ENCODE data around the gene MAD1L1.
"Not testable (repeated sequence)": the region's sequence is repeated elsewhere in the genome, so short reads cannot be mapped to it uniquely, and the experiment has no call there.

MAD1L1 gene

DNA sequence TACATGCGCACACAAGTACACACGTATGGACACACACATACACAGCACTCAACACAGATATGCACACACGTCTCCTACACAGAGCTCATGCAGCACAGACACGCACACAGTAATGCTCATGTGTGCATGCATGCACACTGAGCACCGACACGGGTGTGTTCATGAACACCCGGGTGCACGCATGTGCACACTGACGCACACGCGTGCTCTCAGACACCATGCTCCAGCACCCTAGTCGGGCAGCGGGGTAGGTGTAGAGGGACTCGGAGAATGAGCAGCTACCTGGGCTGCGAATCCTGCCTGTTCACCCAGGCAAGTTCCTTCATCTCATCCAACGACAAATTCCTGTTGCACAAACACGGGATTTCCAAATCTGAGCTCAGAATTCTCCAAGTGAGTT, 184.7 kb downstream of the MAD1L1 start:
- no peak for DNase-seq (ENCODE audit: low read depth in 2 of 2)

DNA sequence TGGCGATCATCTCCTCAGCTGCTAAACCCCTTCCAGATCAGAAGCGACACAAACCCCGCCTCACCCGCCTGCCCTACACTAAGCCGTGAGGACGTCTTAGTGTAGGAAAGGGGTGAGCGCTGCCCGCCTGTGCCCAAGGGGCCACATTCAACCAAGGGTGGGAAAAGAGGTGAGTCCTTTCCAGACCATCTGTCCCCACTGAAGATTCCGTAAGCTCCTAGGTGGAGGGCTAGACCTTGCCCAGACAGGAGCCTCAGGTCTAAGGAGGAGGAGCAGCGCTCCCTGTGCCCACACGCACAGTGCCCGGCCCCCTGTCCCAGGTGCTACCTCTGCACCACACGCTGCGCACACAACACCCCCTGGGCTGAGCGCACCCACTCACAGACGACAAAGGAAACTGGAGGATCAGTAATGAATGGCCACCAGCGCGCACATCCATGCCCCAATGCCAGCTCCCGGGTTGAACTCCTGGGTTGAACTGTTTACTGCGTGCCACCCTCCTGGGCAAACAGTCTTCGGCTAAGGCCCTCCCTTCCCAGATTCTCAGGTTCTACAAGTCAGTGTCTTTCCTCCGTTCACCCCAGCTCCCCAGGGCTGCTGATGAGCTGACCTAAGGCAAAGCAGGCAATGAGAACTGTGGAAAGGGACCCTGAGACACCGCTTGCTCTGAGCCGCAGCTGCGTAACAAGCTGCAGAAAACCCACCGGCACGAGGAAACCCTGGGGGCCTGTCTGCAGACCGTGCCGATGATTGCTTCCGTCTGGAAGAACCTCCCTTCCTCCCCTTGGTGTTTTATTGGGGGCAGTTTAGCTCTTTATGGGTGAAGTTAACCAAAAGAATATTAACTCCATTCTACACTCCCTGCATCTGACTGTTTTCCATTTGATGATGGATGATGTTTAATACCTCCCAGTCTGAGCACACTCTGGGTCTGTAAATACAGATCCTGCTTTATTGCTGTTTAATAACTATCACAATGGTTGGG, 185.9 kb downstream of the MAD1L1 start:
- no peak for DNase-seq (ENCODE audit: low read depth in 2 of 2)

DNA sequence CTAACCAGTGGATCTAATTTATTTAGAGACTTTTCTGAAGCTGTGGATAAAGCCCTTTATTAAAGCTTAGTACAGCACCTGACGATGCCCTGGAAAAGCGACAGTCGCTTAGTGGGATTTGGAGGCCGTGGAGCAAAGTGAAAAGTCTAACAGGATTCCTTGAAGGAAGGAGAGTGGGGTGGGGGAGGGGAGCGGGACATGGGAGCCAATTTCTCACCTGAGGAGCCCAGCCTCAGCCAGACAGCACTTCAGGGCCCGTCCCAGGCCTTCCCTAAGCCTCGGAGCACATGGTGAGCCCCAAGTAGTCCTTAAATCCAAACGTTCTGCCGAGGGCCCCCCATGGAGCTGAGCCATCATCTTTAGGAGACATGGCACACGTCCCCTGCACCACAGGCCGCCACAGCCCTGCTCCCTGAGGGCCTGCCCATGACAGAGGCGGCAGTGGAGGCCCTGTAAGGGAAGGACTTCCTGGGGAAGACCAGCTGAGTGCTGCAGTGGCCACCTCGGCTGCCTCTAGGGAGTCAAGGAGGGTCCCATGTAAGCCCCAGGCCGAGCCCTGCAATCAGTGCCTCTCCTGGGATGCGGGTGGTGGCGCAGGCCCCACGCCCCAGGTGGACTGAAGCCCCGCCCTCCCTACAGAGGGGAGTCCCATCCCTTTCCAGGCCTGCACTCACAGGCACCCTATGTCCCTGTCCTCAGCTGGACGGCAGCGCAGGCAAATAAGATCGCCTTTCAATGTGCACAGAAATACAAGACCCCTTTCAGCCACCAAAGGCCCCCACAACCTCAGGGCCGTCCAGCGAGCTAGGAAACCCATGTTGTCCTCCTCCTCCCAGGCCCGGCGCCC, 187.0 kb downstream of the MAD1L1 start:
- DNase-seq (ENCODE audit: low read depth in 2 of 2): no peak

DNA sequence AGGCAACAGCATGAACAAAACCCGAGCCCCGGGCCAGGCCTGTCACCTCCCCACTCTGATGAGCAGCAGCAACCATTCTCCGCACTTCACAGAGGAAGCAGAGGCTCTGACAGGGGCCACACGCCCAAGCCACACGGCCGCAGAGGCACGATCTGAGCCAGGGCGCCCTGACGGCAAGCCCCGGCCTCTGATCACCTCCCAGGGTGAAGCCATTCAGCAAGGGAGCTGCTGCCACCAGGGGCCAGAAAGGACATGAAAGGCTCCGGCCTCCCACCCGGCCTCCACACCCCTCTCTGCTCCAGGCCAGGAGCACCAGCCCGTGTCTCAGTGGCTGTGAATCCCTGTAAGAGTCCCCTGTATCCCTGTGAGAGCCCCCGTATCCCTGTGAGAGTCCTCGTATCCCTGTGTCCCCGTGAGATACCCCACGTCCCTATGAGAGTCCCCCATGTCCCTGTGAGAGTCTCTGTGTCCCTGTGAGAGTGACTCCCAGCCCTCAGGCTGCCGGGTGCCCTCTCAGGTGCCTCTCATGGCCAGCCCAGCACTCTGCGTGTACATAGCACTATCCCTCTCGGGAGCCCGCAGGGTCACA, 187.8 kb downstream of the MAD1L1 start:
- no peak for DNase-seq (ENCODE audit: low read depth in 2 of 2)

DNA sequence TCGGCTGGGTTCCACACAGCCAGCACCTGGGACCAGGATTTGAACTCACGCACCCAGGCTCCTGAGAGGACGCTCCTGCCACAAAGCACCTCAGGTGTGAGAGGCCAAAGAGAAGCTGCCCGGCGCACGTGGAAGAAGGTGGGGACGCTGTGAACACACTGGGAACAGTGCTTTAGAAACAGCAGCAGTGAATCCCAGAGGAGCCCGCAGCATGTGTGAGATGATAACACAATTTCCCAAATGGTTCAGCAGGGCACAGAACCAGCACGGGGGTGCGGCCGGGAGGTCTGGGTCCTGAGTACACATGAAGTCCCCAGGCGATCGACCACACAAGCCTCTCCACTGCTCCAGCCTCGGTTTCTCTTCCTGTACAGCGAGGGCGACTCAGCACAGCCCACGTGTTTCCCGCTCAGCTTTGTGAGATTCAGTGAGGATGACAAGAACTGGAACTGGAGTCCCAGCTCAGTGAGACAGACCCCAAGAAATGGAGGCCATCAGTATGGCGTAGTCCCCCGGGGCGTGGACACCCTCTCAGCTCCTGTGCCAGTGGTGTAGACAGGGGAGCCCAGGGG, 188.3 kb downstream of the MAD1L1 start:
- no peak for DNase-seq (ENCODE audit: low read depth in 2 of 2)

DNA sequence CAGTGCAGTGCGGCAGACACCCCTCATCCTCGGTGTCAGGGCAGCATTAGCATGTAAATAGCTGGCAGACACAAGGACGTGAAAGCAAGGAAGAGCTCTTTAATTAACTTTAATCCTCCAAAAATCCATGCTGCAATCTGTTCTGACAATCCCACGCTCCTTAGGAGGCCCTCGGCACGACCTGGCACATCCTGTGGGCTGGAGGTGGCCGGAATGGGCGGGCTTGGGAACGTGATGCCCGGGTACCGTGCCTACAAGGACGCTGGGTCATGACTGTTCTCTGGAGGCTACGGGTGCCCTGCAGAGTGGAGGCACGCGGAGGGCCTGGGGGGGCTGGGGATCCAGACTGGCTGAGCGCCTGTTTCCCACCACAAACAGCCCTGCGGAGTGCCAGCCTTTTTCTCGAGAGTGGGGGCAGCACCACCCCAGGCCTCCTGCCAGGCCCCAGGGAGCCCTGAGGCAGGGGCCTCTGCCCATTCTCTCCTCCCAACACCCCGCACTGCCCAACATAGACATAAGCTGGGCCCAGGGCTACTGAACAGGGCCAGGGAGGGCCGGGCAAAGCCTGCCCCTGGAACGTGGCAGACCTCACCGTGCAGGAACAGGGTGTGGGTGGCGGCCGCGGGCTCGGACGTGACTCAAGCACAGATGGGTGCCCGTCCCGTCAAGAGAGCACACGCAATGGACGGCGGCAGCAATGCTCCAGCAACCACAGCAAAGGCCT, 189.3 kb downstream of the MAD1L1 start:
- DNase-seq (ENCODE audit: low read depth in 2 of 2): no peak

DNA sequence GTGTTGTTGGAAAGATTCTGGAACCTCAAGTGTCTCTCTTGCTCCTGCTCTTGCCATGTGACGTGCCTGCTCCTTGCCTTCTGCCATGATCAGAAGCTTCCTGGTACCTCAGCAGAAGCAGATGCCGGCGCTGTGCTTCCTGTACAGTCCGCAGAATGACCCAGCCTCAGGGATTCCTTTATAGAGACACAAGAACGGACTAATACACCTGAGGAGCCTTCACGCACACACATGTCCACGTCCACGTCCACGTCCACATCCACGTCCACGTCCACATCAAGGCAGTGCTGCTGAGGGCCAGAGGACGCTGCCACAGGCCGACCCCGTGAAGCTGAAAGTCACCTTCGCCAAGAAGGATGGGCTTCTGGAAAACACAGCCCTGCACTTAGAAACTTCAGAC, 190.1 kb downstream of the MAD1L1 start:
- no peak for DNase-seq (ENCODE audit: low read depth in 2 of 2)

DNA sequence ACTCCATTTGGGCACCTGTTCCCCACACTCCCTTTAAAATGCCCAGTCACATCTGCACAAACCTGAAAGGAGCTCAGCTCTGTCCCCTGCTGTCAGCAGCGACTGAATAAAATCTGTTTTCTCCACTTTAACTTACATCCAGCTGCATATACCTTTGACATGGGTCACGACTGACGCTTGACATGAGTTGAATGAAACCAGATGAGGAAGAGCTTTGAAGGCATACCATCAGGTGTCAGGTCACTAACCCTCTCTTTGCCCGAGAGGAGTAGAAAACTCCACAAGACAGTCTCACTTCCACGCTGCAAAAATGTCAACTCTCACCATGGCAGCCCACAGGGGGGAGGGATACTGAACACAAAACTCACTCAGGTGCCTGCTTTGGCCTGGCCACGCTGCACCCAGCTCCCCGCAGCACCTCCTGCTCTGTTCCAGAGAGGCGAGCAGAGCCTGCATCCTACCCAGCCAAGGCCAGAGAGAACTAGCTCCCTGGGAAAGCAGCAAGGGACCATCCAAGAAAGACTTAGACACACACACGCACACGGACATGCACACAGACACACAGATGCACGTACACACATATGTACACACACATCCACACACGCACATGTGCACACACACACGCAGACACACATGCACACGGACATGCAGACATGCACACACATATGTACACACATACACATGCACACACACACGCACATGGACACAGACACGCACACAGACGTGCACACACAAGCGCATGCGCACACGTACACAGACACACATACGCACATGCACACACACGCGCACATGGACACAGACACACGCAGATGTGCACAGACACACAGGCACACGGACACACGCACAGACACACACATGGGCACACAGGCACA, 191.0 kb downstream of the MAD1L1 start:
- no peak for DNase-seq (ENCODE audit: low read depth in 2 of 2)

DNA sequence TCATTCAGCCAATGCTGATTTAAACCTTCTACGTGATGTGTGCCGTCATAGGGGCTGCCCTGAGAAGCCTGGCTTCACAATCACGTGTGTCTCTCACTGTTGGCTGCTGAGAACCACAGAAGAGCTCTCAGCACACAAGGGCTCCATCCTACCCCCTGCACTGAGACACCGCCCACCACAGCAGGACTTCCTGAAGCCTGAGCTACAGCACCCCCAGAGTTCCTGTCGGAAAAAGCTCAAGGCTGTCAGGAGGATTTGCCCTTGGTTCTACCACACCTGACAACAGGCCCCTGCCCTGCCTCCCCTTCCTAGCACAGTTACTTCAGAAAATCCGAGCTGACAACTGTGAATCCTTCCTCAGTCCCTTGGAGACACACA, 191.9 kb downstream of the MAD1L1 start:
- DNase-seq (ENCODE audit: low read depth in 2 of 2): no peak

DNA sequence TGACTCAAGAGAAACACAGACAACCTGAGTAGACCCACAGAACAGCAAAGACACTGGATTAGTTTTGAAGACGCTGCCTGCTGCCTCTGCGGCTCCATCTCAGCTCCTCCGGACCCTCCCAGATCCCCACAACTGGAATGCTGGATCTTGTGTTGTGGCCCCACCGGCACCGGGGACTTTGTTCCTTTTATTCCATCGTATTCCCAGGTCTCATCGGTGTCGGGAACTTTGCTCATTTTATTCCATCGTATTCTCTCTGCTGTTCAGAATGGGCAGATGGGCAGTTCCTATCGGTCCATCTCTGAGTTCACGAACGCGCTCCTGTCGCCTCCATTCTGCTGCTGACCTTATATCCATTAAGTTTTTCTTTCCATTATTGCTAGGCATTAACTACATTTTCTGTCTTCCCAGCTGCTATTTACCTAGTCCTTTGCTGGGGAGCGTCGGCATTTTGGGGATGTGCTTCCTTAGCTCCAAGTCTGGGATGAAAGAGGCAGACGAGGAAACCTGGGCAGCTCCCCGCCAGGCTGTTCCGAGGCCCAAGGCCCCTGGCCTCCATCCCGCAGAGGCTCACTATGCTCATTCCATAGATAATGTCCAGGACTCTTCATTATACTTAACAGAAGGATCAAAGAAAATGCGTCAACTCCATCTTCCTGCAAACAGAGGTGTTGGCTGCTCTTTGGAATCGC, 192.4 kb downstream of the MAD1L1 start:
- DNase-seq (ENCODE audit: low read depth in 2 of 2): no peak

DNA sequence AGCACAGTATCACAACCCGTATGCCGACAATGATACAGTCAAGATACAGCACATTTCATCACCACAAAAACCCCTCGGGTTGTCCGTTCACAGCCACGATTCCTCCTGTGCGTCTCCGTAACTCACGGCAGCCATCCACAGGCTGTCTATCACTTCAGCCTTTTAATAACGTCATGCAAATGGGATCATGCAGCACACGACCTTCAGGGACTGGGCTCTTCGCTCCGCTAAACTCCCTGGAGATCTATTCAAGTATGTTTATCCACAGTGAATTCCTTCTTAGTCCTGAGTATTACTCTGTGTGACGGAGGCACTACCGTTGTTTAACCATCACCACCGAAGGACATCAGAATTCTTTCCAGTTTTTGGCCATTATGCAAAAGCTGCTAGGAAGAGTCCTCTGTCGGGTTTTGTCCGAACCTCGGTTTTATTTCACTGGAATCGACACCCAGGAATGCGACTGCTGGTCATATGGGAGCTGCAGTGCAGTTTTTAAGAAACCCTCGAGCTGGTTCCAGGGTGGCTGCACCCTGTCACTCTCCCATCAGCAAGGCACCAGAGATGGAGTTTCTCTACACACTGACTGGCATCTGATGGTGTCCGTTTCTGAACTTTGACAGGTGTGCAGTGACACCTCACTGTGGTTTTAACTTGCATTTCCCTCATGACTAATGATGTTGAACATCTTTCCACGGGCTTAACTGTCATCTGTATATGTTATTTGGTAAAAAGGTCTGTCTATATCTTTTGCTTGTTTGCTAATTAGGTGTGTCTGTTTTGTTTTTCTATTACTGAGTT, 193.6 kb downstream of the MAD1L1 start:
- DNase-seq (ENCODE audit: low read depth in 2 of 2): no peak

DNA sequence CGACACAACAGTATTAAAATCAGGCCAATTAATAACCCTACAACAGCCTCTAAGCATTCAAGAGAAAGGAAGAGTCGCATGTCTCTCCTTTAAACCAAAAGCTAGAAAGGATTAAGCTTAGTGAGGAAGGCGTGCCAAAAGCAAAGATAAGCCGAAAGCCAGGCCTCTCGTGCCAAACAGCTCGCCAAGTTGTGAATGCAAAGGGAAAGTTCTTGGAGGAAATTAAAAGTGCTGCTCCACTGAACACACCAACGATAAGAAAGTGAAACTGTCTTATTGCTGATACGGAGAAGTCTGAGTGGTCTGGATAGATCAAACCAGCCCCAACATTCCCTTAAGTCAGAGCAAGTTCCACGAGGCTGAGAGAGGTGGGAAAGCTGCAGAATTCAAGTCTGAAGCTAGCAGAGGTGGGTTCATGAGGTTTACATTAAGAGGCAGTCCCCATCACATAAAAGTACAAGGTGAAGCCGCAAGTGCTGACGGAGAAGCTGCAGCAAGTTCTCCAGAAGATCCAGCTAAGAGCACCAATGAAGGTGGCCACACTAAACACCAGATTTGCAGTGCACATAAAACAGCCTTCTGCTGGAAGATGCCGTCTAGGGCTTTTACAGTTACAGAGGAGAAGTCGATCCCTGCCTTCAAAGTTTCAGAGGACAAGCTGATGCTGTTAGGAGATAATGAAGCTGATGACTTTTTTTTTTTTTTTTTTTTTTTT, 194.8 kb downstream of the MAD1L1 start:
- no peak for DNase-seq (ENCODE audit: low read depth in 2 of 2)

DNA sequence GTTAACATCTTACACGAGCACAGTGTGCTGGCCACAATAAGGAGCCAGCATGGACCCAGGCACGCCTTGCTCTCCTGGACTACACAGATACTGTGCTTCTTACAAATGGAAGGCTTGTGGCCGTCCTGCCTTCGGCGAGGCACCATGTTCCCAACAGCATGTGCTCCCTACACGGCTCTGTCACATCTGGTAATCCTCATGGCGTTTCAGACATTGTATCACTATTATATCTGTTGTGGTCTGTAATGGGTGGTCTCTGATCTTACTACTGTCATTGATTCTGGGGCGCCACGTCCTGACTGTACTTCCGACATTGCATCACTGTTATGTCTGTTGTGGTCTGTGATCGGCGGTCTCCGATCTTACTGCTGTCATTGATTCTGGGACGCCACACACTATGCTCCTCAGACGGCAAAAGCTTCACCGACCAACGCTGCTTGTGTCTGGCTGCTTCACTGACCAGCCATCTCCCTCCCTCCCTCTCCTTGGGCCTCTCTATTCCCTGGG, 195.4 kb downstream of the MAD1L1 start:
- DNase-seq (ENCODE audit: low read depth in 2 of 2): no peak

DNA sequence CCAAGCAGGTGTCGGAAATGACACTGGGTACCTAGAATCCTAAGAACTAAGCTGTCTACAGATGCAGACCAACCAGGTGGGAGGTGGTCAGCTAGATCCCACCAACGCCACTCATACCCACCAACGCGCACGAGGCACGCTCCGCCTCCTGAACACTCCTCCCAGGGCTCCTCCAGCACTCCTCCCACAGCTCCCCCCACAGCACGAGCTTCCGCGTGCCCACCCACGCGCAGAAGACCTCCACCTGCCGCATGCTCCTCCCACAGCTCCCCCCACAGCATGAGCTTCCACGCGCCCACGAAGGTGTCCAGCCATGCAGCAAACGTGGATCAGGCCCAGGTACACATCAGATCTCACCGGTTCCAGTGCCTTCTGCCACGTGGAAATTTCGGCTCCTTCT, 196.0 kb downstream of the MAD1L1 start:
- DNase-seq (ENCODE audit: low read depth in 2 of 2): no peak

DNA sequence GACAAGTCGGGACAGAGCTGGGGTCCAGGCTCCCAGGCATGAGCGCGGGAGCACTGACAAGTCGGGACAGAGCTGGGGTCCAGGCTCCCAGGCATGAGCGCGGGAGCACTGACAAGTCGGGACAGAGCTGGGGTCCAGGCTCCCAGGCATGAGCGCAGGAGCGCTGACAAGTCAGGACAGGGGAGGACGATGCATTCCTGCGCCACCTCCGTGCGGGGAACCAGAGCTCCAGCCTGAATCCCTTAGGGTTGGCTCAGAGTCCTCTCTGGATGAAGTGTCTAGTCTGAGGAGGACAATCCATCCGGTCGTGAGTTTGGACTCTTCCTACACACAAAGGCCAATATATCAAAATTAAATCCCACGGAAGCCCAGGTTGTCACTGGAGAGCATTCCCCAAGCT, 196.5 kb downstream of the MAD1L1 start:
- DNase-seq (ENCODE audit: low read depth in 2 of 2): not testable (repeated sequence)

DNA sequence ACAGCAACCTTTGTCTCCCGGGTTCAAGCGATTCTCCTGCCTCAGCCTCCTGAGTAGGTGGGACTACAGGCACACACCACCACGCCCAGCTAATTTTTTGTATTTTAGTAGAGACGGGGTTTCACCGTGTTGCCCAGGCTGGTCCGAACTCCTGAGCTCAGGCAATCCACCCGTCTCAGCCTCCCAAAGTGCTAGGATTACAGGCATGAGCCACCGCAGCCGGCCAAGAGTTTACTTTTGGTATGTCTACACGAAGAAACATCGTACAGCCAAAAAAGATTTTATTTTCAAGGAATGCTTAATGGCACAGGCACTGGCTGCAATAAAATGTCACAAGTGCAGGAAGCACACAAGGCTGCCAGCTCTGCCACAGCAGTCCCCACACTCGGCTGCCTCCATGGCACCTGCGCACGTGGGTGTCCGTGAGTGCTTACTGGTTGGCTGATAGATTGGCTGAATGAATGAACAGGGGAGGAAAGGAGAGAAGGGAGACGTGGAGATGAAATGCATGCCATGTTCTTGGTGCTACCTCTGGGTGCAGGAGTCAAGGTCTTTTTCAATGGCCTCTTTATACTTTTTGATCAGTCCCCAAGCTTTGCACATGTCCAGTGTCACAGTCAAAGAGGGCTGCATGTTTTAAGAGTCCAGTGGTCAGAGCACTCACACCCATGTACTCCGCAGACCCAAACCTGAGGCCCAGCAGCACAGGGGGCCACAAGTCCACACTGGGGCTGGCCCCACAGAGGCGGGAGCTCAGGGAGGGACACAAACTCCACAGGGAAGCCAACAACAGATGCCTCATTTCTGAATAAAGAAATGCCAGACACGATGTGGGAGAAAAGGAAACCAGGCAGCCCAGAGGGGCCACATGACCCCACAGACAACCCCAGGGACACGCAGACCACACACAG, 198.2 kb downstream of the MAD1L1 start:
- no peak for DNase-seq (ENCODE audit: low read depth in 2 of 2)

DNA sequence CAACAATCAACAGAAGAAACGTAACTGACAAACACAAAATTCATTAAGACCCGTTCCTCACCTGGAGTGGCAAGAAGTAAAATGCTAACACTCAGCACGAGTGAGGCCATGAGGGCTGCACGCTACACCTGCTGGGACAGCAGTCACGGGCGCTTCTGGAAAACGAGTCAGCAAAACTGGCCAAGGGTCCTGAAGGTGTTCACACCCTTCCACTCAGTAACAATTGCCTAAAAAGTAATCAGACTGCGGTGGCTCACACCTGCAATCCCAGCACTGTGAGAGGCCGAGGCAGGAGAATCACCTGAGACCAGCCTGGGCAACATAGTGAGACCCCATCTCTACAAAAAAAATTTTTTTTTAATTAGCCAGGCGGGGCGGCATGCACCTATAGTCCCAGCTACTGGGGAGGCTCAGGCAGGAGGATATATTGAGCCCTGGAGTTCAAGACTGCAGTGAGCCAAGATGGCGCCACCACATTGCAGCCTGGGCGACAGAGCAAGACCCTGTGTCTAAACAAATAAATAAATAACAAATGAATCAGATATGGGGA, 199.1 kb downstream of the MAD1L1 start:
- no peak for DNase-seq (ENCODE audit: low read depth in 2 of 2)

Data from stimulated activated CD4-positive, alpha-beta T cell treated with anti-CD3 and anti-CD28 coated beads, Interleukin-12 subunit alpha, Interleukin-12 subunit beta, amount 100 ng/mL, for 24 hours (primary cell).